Smooth muscle cell (in vitro differentiated cells): ENCODE data around the gene WRAP53. TPM values are rescaled to one million over a fixed set of nuclear protein-coding genes. Genes with fewer than 3 reads are reported as not detected.

Experiments
- DNase-seq: peaks from one replicate; lab custom pipeline; 2025; ENCODE audit not compliant: unreplicated experiment; lab: John Stamatoyannopoulos, UW
- H2AFZ ChIP-seq: fragments of 200-600 bp; sonication (generic); 2 replicates; pipeline ENCODE4 v1.6.0; 2016; ENCODE audit warnings: antibody characterized with exemption, low read depth, mild to moderate bottlenecking
- H3F3A ChIP-seq: fragments of 200-600 bp; sonication (generic); 2 replicates; pipeline ENCODE4 v1.6.0; 2017; ENCODE audit warnings: antibody characterized with exemption, low read depth
- H3K27ac ChIP-seq: fragments of 200-600 bp; sonication (generic); 2 replicates; pipeline ENCODE4 v1.5.1; 2016; ENCODE audit warnings: low read depth, mild to moderate bottlenecking
- H3K27me3 ChIP-seq: fragments of 200-600 bp; sonication (generic); 2 replicates; pipeline ENCODE4 v1.6.1; 2016; ENCODE audit warnings: low read depth, mild to moderate bottlenecking
- H3K36me3 ChIP-seq: fragments of 200-600 bp; sonication (generic); 2 replicates; pipeline ENCODE4 v1.5.1; 2016; ENCODE audit warnings: low read depth
- H3K4me1 ChIP-seq: fragments of 200-600 bp; sonication (generic); 2 replicates; pipeline ENCODE4 v1.5.1; 2016; ENCODE audit warnings: low read depth
- H3K4me2 ChIP-seq: fragments of 200-600 bp; sonication (generic); 2 replicates; pipeline ENCODE4 v1.6.0; 2016; ENCODE audit warnings: mild to moderate bottlenecking
- H3K4me3 ChIP-seq: fragments of 200-600 bp; sonication (generic); 2 replicates; pipeline ENCODE4 v1.5.1; 2016; ENCODE audit warnings: mild to moderate bottlenecking
- H3K79me2 ChIP-seq: fragments of 200-600 bp; sonication (generic); 2 replicates; pipeline ENCODE4 v1.6.0; 2016; ENCODE audit warnings: low read depth, mild to moderate bottlenecking
- H3K9ac ChIP-seq: fragments of 200-600 bp; sonication (generic); 2 replicates; pipeline ENCODE4 v1.6.0; 2016; ENCODE audit warnings: low read depth
- H3K9me3 ChIP-seq: fragments of 200-600 bp; sonication (generic); replicated peaks from 2 replicates; pipeline ENCODE4 v1.5.1; 2016; ENCODE audit warnings: low read depth
- H4K20me1 ChIP-seq: fragments of 200-600 bp; sonication (generic); 2 replicates; pipeline ENCODE4 v1.6.0; 2016; ENCODE audit warnings: low read depth
- CTCF ChIP-seq: fragments of 200-600 bp; sonication (generic); IDR thresholded peaks from 2 replicates; pipeline ENCODE4 v1.5.1; 2017; ENCODE audit warnings: borderline replicate concordance, mild to moderate bottlenecking, antibody characterized with exemption; ENCODE audit not compliant: insufficient read depth, poor library complexity, severe bottlenecking
- WGBS: methylation state at CpG from one replicate; pipeline ENCODE4 v1.1.7; 2016; ENCODE audit warnings: low lambda C conversion rate; 5-methylcytosine and 5-hydroxymethylcytosine counted together
- polyA plus RNA-seq: library from polyadenylated mRNA; unstranded; fragments of >200 nt; fragmentation: Nextera tagmentation; extraction: Ambion mirVana; gene quantifications from 2 replicates; pipeline ENCODE4 v1.2.1, GENCODE V29; 2016
- total RNA-seq: library from RNA; depleted of rRNA; stranded (reverse); fragments of >200 nt; gene quantifications from 2 replicates; pipeline ENCODE4 v1.2.3, GENCODE V29; 2014

The WRAP53 gene
- total and polyA plus RNA-seq, 2 experiments from 2014 or later: 8.2 to 17.1 TPM

- Histone ChIP-seq H3K27me3 (peaks cover 16% of the 10 kb centered on the region), H3K9me3 (no peaks in the 10 kb centered on the region), H3K36me3 (no peaks in the 10 kb centered on the region), H2AFZ (peak overlapping the region; percentile 76), H3K27ac (no peak overlapping the region), H3K4me1 (peaks cover 10% of the 10 kb centered on the region), H4K20me1 (no peaks in the 10 kb centered on the region), H3K4me3 (peak overlapping the region; percentile 62), H3F3A (no peaks in the 10 kb centered on the region), H3K9ac (no peak overlapping the region), H3K79me2 (no peaks in the 10 kb centered on the region), H3K4me2 (peak overlapping the region; percentile 92)
- 15% methylated on average over 11 of the region's 16 CpGs for WGBS
- no peak for DNase-seq
- no peak for TF ChIP-seq CTCF
These were observed 29.6 kb downstream of the WRAP53 start for GRCh38 chr17:7717756-7718350.

- Histone ChIP-seq H3K4me3 (no peak overlapping the region), H3K9me3 (no peaks in the 10 kb centered on the region), H3F3A (no peaks in the 10 kb centered on the region), H2AFZ (no peak overlapping the region), H3K4me2 (no peak overlapping the region), H3K4me1 (peaks cover 10% of the 10 kb centered on the region), H4K20me1 (no peaks in the 10 kb centered on the region), H3K79me2 (no peaks in the 10 kb centered on the region), H3K36me3 (no peaks in the 10 kb centered on the region), H3K9ac (no peak overlapping the region), H3K27ac (no peak overlapping the region), H3K27me3 (peaks cover 13% of the 10 kb centered on the region)
- 88% methylated on average over 9 of the region's 9 CpGs for WGBS
- no peak for TF ChIP-seq CTCF
- DNase-seq: no peak
These were observed 31.4 kb downstream of the WRAP53 start for GRCh38 chr17:7719661-7720060.

- DNase-seq: no peak
- WGBS: 78% methylated on average over 4 of the region's 4 CpGs
These were observed 31.8 kb downstream of the WRAP53 start for GRCh38 chr17:7720125-7720524.

More at GRCh38 chr17:7720125-7720524, 31.8 kb downstream of the WRAP53 start:
- Histone ChIP-seq H2AFZ (no peak overlapping the region), H3K4me1 (peaks cover 10% of the 10 kb centered on the region), H4K20me1 (no peaks in the 10 kb centered on the region), H3K36me3 (no peaks in the 10 kb centered on the region), H3K4me2 (no peak overlapping the region), H3K27ac (no peak overlapping the region), H3K9me3 (no peaks in the 10 kb centered on the region), H3K27me3 (peaks cover 13% of the 10 kb centered on the region), H3K4me3 (no peak overlapping the region), H3K79me2 (no peaks in the 10 kb centered on the region), H3K9ac (no peak overlapping the region), H3F3A (no peaks in the 10 kb centered on the region)
- TF ChIP-seq CTCF: no peak
